ENCODE data around the gene CS.

CS gene

GRCh38 chr12:56260921-56261320, 39.2 kb downstream of the CS start:
- peaks cover 21% of the 10 kb centered on the region for H3K79me2 ChIP-seq (ENCODE audit: low read length)
- no peaks in the 10 kb centered on the region for H4K20me1 ChIP-seq (ENCODE audit: insufficient read depth, low read length)
- H2AFZ ChIP-seq (ENCODE audit: low read depth, low read length): no peak overlapping the region
- no peak overlapping the region for H3K27ac ChIP-seq (ENCODE audit: low read length)
- TF ChIP-seq EZH2phosphoT487 (IDR thresholded peaks at IDR 0.05; ENCODE audit: low read depth): no peak
- TF ChIP-seq, protein P1, sequence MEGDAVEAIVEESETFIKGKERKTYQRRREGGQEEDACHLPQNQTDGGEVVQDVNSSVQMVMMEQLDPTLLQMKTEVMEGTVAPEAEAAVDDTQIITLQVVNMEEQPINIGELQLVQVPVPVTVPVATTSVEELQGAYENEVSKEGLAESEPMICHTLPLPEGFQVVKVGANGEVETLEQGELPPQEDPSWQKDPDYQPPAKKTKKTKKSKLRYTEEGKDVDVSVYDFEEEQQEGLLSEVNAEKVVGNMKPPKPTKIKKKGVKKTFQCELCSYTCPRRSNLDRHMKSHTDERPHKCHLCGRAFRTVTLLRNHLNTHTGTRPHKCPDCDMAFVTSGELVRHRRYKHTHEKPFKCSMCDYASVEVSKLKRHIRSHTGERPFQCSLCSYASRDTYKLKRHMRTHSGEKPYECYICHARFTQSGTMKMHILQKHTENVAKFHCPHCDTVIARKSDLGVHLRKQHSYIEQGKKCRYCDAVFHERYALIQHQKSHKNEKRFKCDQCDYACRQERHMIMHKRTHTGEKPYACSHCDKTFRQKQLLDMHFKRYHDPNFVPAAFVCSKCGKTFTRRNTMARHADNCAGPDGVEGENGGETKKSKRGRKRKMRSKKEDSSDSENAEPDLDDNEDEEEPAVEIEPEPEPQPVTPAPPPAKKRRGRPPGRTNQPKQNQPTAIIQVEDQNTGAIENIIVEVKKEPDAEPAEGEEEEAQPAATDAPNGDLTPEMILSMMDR (IDR thresholded peaks at IDR 0.05; ENCODE audit: low read depth, low read length): no peak
- no peaks in the 10 kb centered on the region for H3K27me3 ChIP-seq (ENCODE audit: low read depth, low read length)
- H3K4me1 ChIP-seq (ENCODE audit: low read length): peaks cover 10% of the 10 kb centered on the region
- H3K4me3 ChIP-seq (ENCODE audit: low read length): no peak overlapping the region
- peaks cover 11% of the 10 kb centered on the region for H3K36me3 ChIP-seq (replicated peaks; ENCODE audit: low read depth, low read length)
- H3K4me2 ChIP-seq (ENCODE audit: low read length): no peak overlapping the region
- H3K9me3 ChIP-seq (ENCODE audit: insufficient read depth, low read length): no peaks in the 10 kb centered on the region
- no peak overlapping the region for H3K9ac ChIP-seq (ENCODE audit: low read length)

GRCh38 chr12:56260380-56260779, 39.8 kb downstream of the CS start:
- Histone ChIP-seq H3K4me1 (ENCODE audit: low read length) (peaks cover 10% of the 10 kb centered on the region), H3K79me2 (ENCODE audit: low read length) (peaks cover 21% of the 10 kb centered on the region), H3K9ac (ENCODE audit: low read length) (no peak overlapping the region), H4K20me1 (ENCODE audit: insufficient read depth, low read length) (no peaks in the 10 kb centered on the region), H3K4me2 (ENCODE audit: low read length) (no peak overlapping the region), H3K36me3 (replicated peaks; ENCODE audit: low read depth, low read length) (peaks cover 16% of the 10 kb centered on the region), H3K9me3 (ENCODE audit: insufficient read depth, low read length) (no peaks in the 10 kb centered on the region), H3K4me3 (ENCODE audit: low read length) (no peak overlapping the region), H3K27me3 (ENCODE audit: low read depth, low read length) (no peaks in the 10 kb centered on the region), H3K27ac (ENCODE audit: low read length) (no peak overlapping the region), H2AFZ (ENCODE audit: low read depth, low read length) (no peak overlapping the region)
- TF ChIP-seq EZH2phosphoT487 (IDR thresholded peaks at IDR 0.05; ENCODE audit: low read depth): no peak
- TF ChIP-seq, protein P1 (IDR thresholded peaks at IDR 0.05; ENCODE audit: low read depth, low read length): no peak

- peak overlapping the region; percentile 97 for H3K4me2 ChIP-seq (ENCODE audit: low read length)
- peaks cover 10% of the 10 kb centered on the region for H3K4me1 ChIP-seq (ENCODE audit: low read length)
- H3K9me3 ChIP-seq (ENCODE audit: insufficient read depth, low read length): no peaks in the 10 kb centered on the region
- peak overlapping the region; percentile 83 for H3K9ac ChIP-seq (ENCODE audit: low read length)
- TF ChIP-seq EZH2phosphoT487 (IDR thresholded peaks at IDR 0.05; ENCODE audit: low read depth): no peak
- TF ChIP-seq, protein P1 (IDR thresholded peaks at IDR 0.05; ENCODE audit: low read depth, low read length): no peak
- no peak overlapping the region for H3K27ac ChIP-seq (ENCODE audit: low read length)
- H3K4me3 ChIP-seq (ENCODE audit: low read length): peak overlapping the region; percentile 84
- peaks cover 21% of the 10 kb centered on the region for H3K79me2 ChIP-seq (ENCODE audit: low read length)
- H4K20me1 ChIP-seq (ENCODE audit: insufficient read depth, low read length): no peaks in the 10 kb centered on the region
- H3K36me3 ChIP-seq (replicated peaks; ENCODE audit: low read depth, low read length): peaks cover 27% of the 10 kb centered on the region
- no peaks in the 10 kb centered on the region for H3K27me3 ChIP-seq (ENCODE audit: low read depth, low read length)
- H2AFZ ChIP-seq (ENCODE audit: low read depth, low read length): peak overlapping the region; percentile 98
Measured at GRCh38 chr12:56258820-56259183, 41.3 kb downstream of the CS start.

- Histone ChIP-seq H3K9me3 (ENCODE audit: insufficient read depth, low read length) (no peaks in the 10 kb centered on the region), H3K79me2 (ENCODE audit: low read length) (peaks cover 21% of the 10 kb centered on the region), H3K4me2 (ENCODE audit: low read length) (peak within 1 kb of the TSS; percentile 97), H3K27ac (ENCODE audit: low read length) (peak within 1 kb of the TSS; percentile 11), H3K36me3 (replicated peaks; ENCODE audit: low read depth, low read length) (peaks cover 32% of the 10 kb centered on the region), H3K4me1 (ENCODE audit: low read length) (peaks cover 10% of the 10 kb centered on the region), H3K4me3 (ENCODE audit: low read length) (peak within 1 kb of the TSS; percentile 84), H2AFZ (ENCODE audit: low read depth, low read length) (peak within 1 kb of the TSS; percentile 98), H3K27me3 (ENCODE audit: low read depth, low read length) (no peaks in the 10 kb centered on the region), H3K9ac (ENCODE audit: low read length) (peak within 1 kb of the TSS; percentile 83), H4K20me1 (ENCODE audit: insufficient read depth, low read length) (no peaks in the 10 kb centered on the region)
- no peak for TF ChIP-seq EZH2phosphoT487 (IDR thresholded peaks at IDR 0.05; ENCODE audit: low read depth)
- TF ChIP-seq, protein P1 (IDR thresholded peaks at IDR 0.05; ENCODE audit: low read depth, low read length): peak; percentile 56
Measured at GRCh38 chr12:56258068-56258819, 41.9 kb downstream of the CS start, which contains the start of gene ANKRD52. ANKRD52 (minus strand) TSS chr12:56258384; CDS start chr12:56258269, 115 bp downstream.

Measured in OCI-LY3 (cell line).